Measurements from ENCODE around the gene TYW5. TPM values are rescaled to one million over a fixed set of nuclear protein-coding genes. Genes with fewer than 3 reads are reported as not detected.

TYW5 gene
- total and polyA plus RNA-seq, 2 of the 13 experiments (the other 11 are each of a cell fraction or from before 2014, with no cell fraction given) = 8.3 to 14.6 TPM

DNA sequence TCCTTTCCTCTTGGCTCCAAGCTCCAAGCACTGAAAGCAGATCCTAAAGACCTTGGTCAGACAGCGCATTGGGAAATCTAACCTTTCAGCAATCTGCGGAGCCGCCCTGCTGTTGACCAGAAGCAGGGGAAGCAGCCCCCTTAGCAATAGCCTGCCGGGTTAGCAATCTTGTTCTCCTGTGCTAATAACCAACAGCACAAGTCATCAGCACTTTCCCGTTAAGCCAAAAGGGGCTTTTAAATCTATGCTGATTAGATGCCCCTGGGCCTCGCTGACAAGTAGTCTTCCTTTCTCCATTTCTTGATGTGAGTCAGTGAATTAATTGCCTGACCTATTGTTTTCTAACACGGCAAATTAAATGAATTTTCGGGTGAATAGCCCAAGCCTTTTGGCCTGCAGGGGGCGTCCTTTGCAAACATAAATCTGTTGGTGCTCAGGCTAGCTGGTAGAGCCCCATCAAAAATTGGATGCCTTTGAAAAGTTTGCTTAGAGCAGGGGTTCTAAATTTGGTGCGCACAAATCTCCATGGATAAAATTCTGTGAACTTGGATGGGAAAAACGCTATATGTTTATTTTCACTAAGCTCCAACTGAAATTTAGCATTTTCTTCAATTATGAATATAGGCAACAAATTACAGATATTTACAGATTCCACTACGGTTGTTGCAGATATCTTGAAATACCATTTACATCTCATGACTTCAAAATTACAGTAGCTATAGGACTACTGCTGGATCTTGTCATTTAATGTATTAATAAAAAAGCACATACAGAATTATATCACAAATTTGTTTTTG, 24.7 kb upstream of the TYW5 start:
- H3K4me1 ChIP-seq (ENCODE audit: insufficient read depth, low read length) = peaks cover 29% of the 10 kb centered on the region
- ATAC-seq (peak; percentile 87), FAIRE-seq (peak; percentile 76), DNase-seq (ENCODE audit: low spot score) (peak; percentile 67)
- H3K9ac ChIP-seq (ENCODE audit: insufficient read depth, low read depth, low read length) = peak overlapping the region; percentile 12; the same call in 1 of the 2 replicates
- H3K27ac ChIP-seq (ENCODE audit: extremely low read length, insufficient read depth, low read length) = no peak overlapping the region
- no peaks in the 10 kb centered on the region for H3K36me3 ChIP-seq (replicated peaks in 1 of 2; ENCODE audit: control insufficient read depth in 1 of 2, insufficient read depth in 2 of 2, low read length in 2 of 2)
- no TSS peak for BruUV-seq (replicated peaks)
- in situ Hi-C loops (cut with HindIII; ENCODE audit: extremely low pct_ligation_motif_present, low pct_unique_long_range_greater_than_20kb) (loop anchor here (10.0 kb wide), 3 partner anchors 325 to 715 kb away; partner anchors contain the start of gene SPATS2L), intact Hi-C loops (cut with micrococcal nuclease; ENCODE audit: unreplicated experiment) (loop anchor here (2.0 to 10.0 kb wide), 4 partner anchors 385 to 755 kb away; no protein-coding TSS in a partner anchor)
- POLR2A ChIA-PET = interaction anchor here (1.1 kb wide), 1 partner anchor 326 kb away, joined by 4 read pairs; the partner anchor contains the start of gene SPATS2L
- H3K79me2 ChIP-seq (ENCODE audit: insufficient read depth, low read length) = no peaks in the 10 kb centered on the region
- H4K20me1 ChIP-seq (ENCODE audit: insufficient read depth, low read length) = no peaks in the 10 kb centered on the region
- H2AFZ ChIP-seq (ENCODE audit: low read length) = peak overlapping the region; percentile 51
- no peaks in the 10 kb centered on the region for H3K27me3 ChIP-seq (ENCODE audit: control insufficient read depth in 1 of 2, insufficient read depth in 2 of 2, low read length in 2 of 2)
- H3K4me3 ChIP-seq (replicated peaks in 1 of 3; ENCODE audit: insufficient read depth in 1 of 3, low read depth in 2 of 3, low read length in 3 of 3) = peak overlapping the region; percentile 33 to 36 (median 34); a peak in 3 of 6 replicates
- no peaks in the 10 kb centered on the region for H3K9me3 ChIP-seq (ENCODE audit: low read length)
- peak overlapping the region; percentile 71 for H3K4me2 ChIP-seq (ENCODE audit: low read depth, low read length)
- CTCF ChIA-PET (ENCODE audit: low intra/inter-chr PET ratio, low total read pairs) = interaction anchor here (1.1 to 1.8 kb wide), 4 partner anchors 500 to 723 kb away, joined by 3 to 8 read pairs (median 4); partner anchors contain the start of gene KCTD18
- 19% methylated on average over 12 of the region's 12 CpGs for WGBS (ENCODE audit: low lambda C conversion rate)
- TF ChIP-seq ZNF766 (CRISPR knock-in tag; IDR thresholded peaks at IDR 0.05; ENCODE audit: borderline replicate concordance) = peak; percentile 42; the same call in 1 of the 2 replicates
- TF ChIP-seq ATF5 (CRISPR knock-in tag; IDR thresholded peaks at IDR 0.05; ENCODE audit: low read depth) = 0 out of 2 replicates have a peak, but pooled peaks have one; percentile 64
- peak; percentile 29; the same call in 1 of the 2 replicates for TF ChIP-seq IKZF5 (CRISPR knock-in tag; IDR thresholded peaks at IDR 0.05)
- TF ChIP-seq JUN (CRISPR knock-in tag; IDR thresholded peaks at IDR 0.05) = 0 out of 2 replicates have a peak, but pooled peaks have one; percentile 28
- no peak for TF ChIP-seq ZNF432 (CRISPR knock-in tag; IDR thresholded peaks at IDR 0.05; ENCODE audit: borderline replicate concordance)
- TF ChIP-seq, protein P1, sequence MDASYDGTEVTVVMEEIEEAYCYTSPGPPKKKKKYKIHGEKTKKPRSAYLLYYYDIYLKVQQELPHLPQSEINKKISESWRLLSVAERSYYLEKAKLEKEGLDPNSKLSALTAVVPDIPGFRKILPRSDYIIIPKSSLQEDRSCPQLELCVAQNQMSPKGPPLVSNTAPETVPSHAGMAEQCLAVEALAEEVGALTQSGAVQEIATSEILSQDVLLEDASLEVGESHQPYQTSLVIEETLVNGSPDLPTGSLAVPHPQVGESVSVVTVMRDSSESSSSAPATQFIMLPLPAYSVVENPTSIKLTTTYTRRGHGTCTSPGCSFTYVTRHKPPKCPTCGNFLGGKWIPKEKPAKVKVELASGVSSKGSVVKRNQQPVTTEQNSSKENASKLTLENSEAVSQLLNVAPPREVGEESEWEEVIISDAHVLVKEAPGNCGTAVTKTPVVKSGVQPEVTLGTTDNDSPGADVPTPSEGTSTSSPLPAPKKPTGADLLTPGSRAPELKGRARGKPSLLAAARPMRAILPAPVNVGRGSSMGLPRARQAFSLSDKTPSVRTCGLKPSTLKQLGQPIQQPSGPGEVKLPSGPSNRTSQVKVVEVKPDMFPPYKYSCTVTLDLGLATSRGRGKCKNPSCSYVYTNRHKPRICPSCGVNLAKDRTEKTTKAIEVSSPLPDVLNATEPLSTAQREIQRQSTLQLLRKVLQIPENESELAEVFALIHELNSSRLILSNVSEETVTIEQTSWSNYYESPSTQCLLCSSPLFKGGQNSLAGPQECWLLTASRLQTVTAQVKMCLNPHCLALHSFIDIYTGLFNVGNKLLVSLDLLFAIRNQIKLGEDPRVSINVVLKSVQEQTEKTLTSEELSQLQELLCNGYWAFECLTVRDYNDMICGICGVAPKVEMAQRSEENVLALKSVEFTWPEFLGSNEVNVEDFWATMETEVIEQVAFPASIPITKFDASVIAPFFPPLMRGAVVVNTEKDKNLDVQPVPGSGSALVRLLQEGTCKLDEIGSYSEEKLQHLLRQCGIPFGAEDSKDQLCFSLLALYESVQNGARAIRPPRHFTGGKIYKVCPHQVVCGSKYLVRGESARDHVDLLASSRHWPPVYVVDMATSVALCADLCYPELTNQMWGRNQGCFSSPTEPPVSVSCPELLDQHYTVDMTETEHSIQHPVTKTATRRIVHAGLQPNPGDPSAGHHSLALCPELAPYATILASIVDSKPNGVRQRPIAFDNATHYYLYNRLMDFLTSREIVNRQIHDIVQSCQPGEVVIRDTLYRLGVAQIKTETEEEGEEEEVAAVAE (CRISPR knock-in tag; IDR thresholded peaks at IDR 0.05; ENCODE audit: borderline replicate concordance) = 0 out of 2 replicates have a peak, but pooled peaks have one; percentile 40
- TF ChIP-seq ARID3A (IDR thresholded peaks at IDR 0.05; ENCODE audit: low read depth, low read length) = peak; percentile 79; the same call in 1 of the 2 replicates
- TF ChIP-seq KAT8 (CRISPR knock-in tag; IDR thresholded peaks at IDR 0.05) = peak; percentile 17; the same call in 1 of the 2 replicates
- peak; percentile 60; the same call in 1 of the 2 replicates for TF ChIP-seq HINFP (CRISPR knock-in tag; IDR thresholded peaks at IDR 0.05; ENCODE audit: low read depth)
